NCI-H2171 treated with DMSO at 0.1 percent for 48 hours (cell line): ENCODE results near the gene FNDC10.

Experiments
- DNase-seq: peaks from one replicate; lab custom pipeline; 2025; lab: John Stamatoyannopoulos, UW

The FNDC10 gene

GRCh38 chr1:1616045-1616790, 16.3 kb upstream of the FNDC10 start:
- DNase-seq = no peak

GRCh38 chr1:1615256-1616044, 15.5 kb upstream of the FNDC10 start, which contains the start of gene MIB2:
TSS of gene MIB2 (plus strand) at chr1:1615500. CDS start at chr1:1623453, 7,953 bp downstream.
- DNase-seq = peak; percentile 97

GRCh38 chr1:1614954-1615255, 15.0 kb upstream of the FNDC10 start:
- no peak for DNase-seq

GRCh38 chr1:1614204-1614953, 14.4 kb upstream of the FNDC10 start:
- peak; percentile 37 for DNase-seq

- no peak for DNase-seq
These were observed 13.7 kb upstream of the FNDC10 start for GRCh38 chr1:1613509-1614082.

- no peak for DNase-seq
These were observed 12.1 kb upstream of the FNDC10 start for GRCh38 chr1:1612104-1612400.

GRCh38 chr1:1610796-1611195, 10.9 kb upstream of the FNDC10 start:
- no peak for DNase-seq

- DNase-seq = no peak
These were observed 10.0 kb upstream of the FNDC10 start for GRCh38 chr1:1609822-1610485.

- no peak for DNase-seq
These were observed 6.3 kb upstream of the FNDC10 start for GRCh38 chr1:1606232-1606631.

- no peak for DNase-seq
These were observed 5.8 kb upstream of the FNDC10 start for GRCh38 chr1:1605724-1606123.

- DNase-seq = peak; percentile 4
These were observed 5.2 kb upstream of the FNDC10 start for GRCh38 chr1:1605034-1605591.

- no peak for DNase-seq
These were observed 4.6 kb upstream of the FNDC10 start for GRCh38 chr1:1604374-1605033.

GRCh38 chr1:1603671-1604373, 3.9 kb upstream of the FNDC10 start:
- no peak for DNase-seq

GRCh38 chr1:1602968-1603506, 3.1 kb upstream of the FNDC10 start:
- no peak for DNase-seq

- no peak for DNase-seq
These were observed 2.5 kb upstream of the FNDC10 start for GRCh38 chr1:1602304-1602967.

- no peak for DNase-seq
These were observed 1.8 kb upstream of the FNDC10 start for GRCh38 chr1:1601564-1602303.

- DNase-seq = no peak
These were observed 1.1 kb upstream of the FNDC10 start for GRCh38 chr1:1600861-1601563.
